K562 (cell line): ENCODE data around the gene CD1D.

Experiments used
- ARHGAP35 ChIP-seq: fragments of 450-650 bp; IDR thresholded peaks from 2 replicates; pipeline ENCODE4 v1.6.1; 2018; ENCODE audit not compliant: partially characterized antibody
- CREB1 ChIP-seq, 2 experiments: sonication (generic) in 1 of 2; formaldehyde crosslinking in 1 of 2; IDR thresholded peaks; 2 replicates each; pipeline versions ENCODE4 v1.6.1 to v1.8.0; 2012 to 2022; ENCODE audit warnings: inconsistent platforms in 1 of 2, mild to moderate bottlenecking in 1 of 2, missing genetic modification reagents in 1 of 2, moderate library complexity in 1 of 2
- CTCF ChIP-seq, 3 experiments: IDR thresholded peaks in 2 of 3; conservative IDR thresholded peaks in 1 of 3; 2 replicates each; pipeline ENCODE4 v1.5.1; 2011 to 2012; ENCODE audit warnings: low read length in 3 of 3, mild to moderate bottlenecking in 3 of 3, control low read depth in 2 of 3, improper control_type of control experiment in 1 of 3, inconsistent platforms in 1 of 3, low read depth in 1 of 3, mixed read lengths in 1 of 3, moderate library complexity in 1 of 3; ENCODE audit not compliant: insufficient read depth in 2 of 3
- EP300 ChIP-seq: IDR thresholded peaks from 2 replicates; pipeline ENCODE4 v1.6.1; 2012; ENCODE audit warnings: low read length, improper control_type of control experiment
- FOXM1 ChIP-seq, 2 experiments: fragments of 450-650 bp in 1 of 2; sonication (generic) in 1 of 2; formaldehyde crosslinking in 1 of 2; IDR thresholded peaks; 2 replicates each; pipeline versions ENCODE4 v1.6.1 to v1.9.0; 2017 to 2022; ENCODE audit warnings: low read depth in 2 of 2, mild to moderate bottlenecking in 2 of 2, missing genetic modification reagents in 1 of 2, moderate library complexity in 1 of 2
- RUNX1 ChIP-seq: sonication (generic); IDR thresholded peaks from 2 replicates; pipeline ENCODE4 v1.6.1; 2016; ENCODE audit warnings: antibody characterized with exemption, low read depth
- TBP ChIP-seq: optimal IDR thresholded peaks from 2 replicates; pipeline ENCODE3; 2011; ENCODE audit warnings: low read depth, low read length, improper control_type of control experiment
- ZBTB7A ChIP-seq: IDR thresholded peaks from 2 replicates; pipeline ENCODE4 v1.6.1; 2011; ENCODE audit warnings: low read depth, mild to moderate bottlenecking, low read length, moderate library complexity, borderline replicate concordance; ENCODE audit not compliant: control insufficient read depth
- ZNF707 ChIP-seq: fragments of 250-450 bp; sonication (Bioruptor Pico); conservative IDR thresholded peaks from 2 replicates; pipeline ENCODE4 v1.8.0; 2022; ENCODE audit warnings: inconsistent platforms, mild to moderate bottlenecking, moderate library complexity
- TF ChIP-seq, protein P1 (sequence below): sonication (generic); formaldehyde crosslinking; IDR thresholded peaks from 2 replicates; pipeline ENCODE4 v1.8.1; 2023; ENCODE audit warnings: mild to moderate bottlenecking, missing genetic modification reagents
- TF ChIP-seq, protein P2 (sequence below): fragments of 250-450 bp; sonication (Bioruptor Pico); IDR thresholded peaks from 2 replicates; pipeline ENCODE4 v1.5.0; 2020; ENCODE audit warnings: mild to moderate bottlenecking
- TF ChIP-seq, protein P3 (sequence below): fragments of 250-450 bp; sonication (Bioruptor Pico); IDR thresholded peaks from 2 replicates; pipeline ENCODE4 v1.8.0; 2021; ENCODE audit warnings: mild to moderate bottlenecking, moderate library complexity

DNA sequence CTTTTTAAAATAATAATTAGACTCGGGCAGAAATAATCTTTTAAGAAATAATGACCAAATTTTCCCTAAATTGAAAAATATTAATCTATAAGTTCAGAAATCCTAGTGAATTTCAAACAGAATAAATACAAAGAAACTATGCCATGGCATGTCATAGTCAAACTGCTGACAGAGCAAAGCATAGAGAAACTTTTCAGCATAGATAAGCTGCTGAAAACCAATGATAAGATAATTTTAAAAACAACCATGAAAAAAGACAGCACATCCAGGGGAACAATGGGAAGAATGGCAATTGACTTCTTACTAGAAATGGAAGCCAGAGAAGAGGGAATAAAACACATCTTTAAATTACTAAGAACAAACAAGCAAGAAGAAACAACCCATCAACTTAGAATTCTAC is 19.8 kb downstream of the CD1D start:
- TF ChIP-seq, protein P1, sequence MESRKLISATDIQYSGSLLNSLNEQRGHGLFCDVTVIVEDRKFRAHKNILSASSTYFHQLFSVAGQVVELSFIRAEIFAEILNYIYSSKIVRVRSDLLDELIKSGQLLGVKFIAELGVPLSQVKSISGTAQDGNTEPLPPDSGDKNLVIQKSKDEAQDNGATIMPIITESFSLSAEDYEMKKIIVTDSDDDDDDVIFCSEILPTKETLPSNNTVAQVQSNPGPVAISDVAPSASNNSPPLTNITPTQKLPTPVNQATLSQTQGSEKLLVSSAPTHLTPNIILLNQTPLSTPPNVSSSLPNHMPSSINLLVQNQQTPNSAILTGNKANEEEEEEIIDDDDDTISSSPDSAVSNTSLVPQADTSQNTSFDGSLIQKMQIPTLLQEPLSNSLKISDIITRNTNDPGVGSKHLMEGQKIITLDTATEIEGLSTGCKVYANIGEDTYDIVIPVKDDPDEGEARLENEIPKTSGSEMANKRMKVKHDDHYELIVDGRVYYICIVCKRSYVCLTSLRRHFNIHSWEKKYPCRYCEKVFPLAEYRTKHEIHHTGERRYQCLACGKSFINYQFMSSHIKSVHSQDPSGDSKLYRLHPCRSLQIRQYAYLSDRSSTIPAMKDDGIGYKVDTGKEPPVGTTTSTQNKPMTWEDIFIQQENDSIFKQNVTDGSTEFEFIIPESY (CRISPR knock-in tag), result no peak
- TF ChIP-seq TBP (no peak), CREB1 (IDR thresholded peaks at IDR 0.05) (no peak), CREB1 (CRISPR knock-in tag; IDR thresholded peaks at IDR 0.05) (no peak), ZBTB7A (no peak), ZNF707 (CRISPR knock-in tag) (no peak), FOXM1 (IDR thresholded peaks at IDR 0.05; ENCODE audit: low read depth) (no peak), FOXM1 (CRISPR knock-in tag; IDR thresholded peaks at IDR 0.05; ENCODE audit: low read depth) (no peak), CTCF (IDR thresholded peaks at IDR 0.05 in 2 of 3, conservative IDR thresholded peaks at IDR 0.05 in 1 of 3; ENCODE audit: insufficient read depth in 2 of 3, low read depth in 1 of 3, low read length in 3 of 3) (no peak), EP300 (no peak), RUNX1 (no peak), ARHGAP35 (no peak)
- TF ChIP-seq, protein P2, sequence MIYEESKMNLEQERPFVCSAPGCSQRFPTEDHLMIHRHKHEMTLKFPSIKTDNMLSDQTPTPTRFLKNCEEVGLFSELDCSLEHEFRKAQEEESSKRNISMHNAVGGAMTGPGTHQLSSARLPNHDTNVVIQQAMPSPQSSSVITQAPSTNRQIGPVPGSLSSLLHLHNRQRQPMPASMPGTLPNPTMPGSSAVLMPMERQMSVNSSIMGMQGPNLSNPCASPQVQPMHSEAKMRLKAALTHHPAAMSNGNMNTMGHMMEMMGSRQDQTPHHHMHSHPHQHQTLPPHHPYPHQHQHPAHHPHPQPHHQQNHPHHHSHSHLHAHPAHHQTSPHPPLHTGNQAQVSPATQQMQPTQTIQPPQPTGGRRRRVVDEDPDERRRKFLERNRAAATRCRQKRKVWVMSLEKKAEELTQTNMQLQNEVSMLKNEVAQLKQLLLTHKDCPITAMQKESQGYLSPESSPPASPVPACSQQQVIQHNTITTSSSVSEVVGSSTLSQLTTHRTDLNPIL (CRISPR knock-in tag), result no peak
- TF ChIP-seq, protein P3, sequence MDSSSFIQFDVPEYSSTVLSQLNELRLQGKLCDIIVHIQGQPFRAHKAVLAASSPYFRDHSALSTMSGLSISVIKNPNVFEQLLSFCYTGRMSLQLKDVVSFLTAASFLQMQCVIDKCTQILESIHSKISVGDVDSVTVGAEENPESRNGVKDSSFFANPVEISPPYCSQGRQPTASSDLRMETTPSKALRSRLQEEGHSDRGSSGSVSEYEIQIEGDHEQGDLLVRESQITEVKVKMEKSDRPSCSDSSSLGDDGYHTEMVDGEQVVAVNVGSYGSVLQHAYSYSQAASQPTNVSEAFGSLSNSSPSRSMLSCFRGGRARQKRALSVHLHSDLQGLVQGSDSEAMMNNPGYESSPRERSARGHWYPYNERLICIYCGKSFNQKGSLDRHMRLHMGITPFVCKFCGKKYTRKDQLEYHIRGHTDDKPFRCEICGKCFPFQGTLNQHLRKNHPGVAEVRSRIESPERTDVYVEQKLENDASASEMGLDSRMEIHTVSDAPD (CRISPR knock-in tag), result no peak
